Measurements from ENCODE around the gene TSPAN16. TPM values are rescaled to one million over a fixed set of nuclear protein-coding genes. Genes with fewer than 3 reads are reported as not detected.

TSPAN16 gene
- total and polyA plus RNA-seq, 2 experiments from 2014 or later: not detected

- no peaks in the 10 kb centered on the region for H3K9me2 ChIP-seq (ENCODE audit: insufficient read depth)
- H3K36me3 ChIP-seq (ENCODE audit: insufficient read depth): no peaks in the 10 kb centered on the region
- H3K4me1 Mint-ChIP-seq: no peaks in the 10 kb centered on the region
- no peak overlapping the region for H3K27ac Mint-ChIP-seq
- H3K4me2 ChIP-seq: no peak overlapping the region
- no peaks in the 10 kb centered on the region for H4K20me1 ChIP-seq (replicated peaks; ENCODE audit: insufficient read depth)
- no peak for DNase-seq (ENCODE audit: low spot score)
- no peak for ATAC-seq
- H3K4me1 ChIP-seq (ENCODE audit: insufficient read depth): 0 out of 2 replicates have a peak, but pooled peaks cover 3% of the 10 kb centered on the region
- H3K4me3 ChIP-seq: no peak overlapping the region
- no peak overlapping the region for H3K27ac ChIP-seq (ENCODE audit: low read depth)
- H3K4me3 Mint-ChIP-seq: no peak overlapping the region
- H3K27me3 Mint-ChIP-seq (ENCODE audit: insufficient read depth, low read depth, poor library complexity): peaks cover 5% of the 10 kb centered on the region
- no peaks in the 10 kb centered on the region for H3K27me3 ChIP-seq (ENCODE audit: insufficient read depth)
- TF ChIP-seq EZH2phosphoT487 (IDR thresholded peaks at IDR 0.05; ENCODE audit: unreplicated experiment): no peak
- no peaks in the 10 kb centered on the region for H3K79me2 ChIP-seq (replicated peaks; ENCODE audit: insufficient read depth)
- H3K9me3 Mint-ChIP-seq: no peaks in the 10 kb centered on the region; the same call in 2 of the 3 replicates
- H3F3A ChIP-seq (replicated peaks; ENCODE audit: low read depth): no peaks in the 10 kb centered on the region
- no peaks in the 10 kb centered on the region for H3K36me3 Mint-ChIP-seq (ENCODE audit: low read depth)
- no peak overlapping the region for H2AFZ ChIP-seq
Measured at GRCh38 chr19:11286312-11286974, 9.5 kb upstream of the TSPAN16 start.

- 0 out of 2 replicates have a peak overlapping the region, but pooled peaks have one; percentile 47 for H2AFZ ChIP-seq
- ATAC-seq: no peak; the same call in 2 of the 3 replicates
- no peaks in the 10 kb centered on the region; the same call in 2 of the 3 replicates for H3K9me3 Mint-ChIP-seq
Measured at GRCh38 chr19:11288349-11288748, 7.6 kb upstream of the TSPAN16 start.

GRCh38 chr19:11290256-11290655, 5.7 kb upstream of the TSPAN16 start:
- Histone ChIP-seq H2AFZ (no peak overlapping the region), H3K27me3 (ENCODE audit: insufficient read depth) (no peaks in the 10 kb centered on the region), H4K20me1 (replicated peaks; ENCODE audit: insufficient read depth) (no peaks in the 10 kb centered on the region), H3K4me3 (no peak overlapping the region), H3F3A (replicated peaks; ENCODE audit: low read depth) (no peaks in the 10 kb centered on the region), H3K27ac (ENCODE audit: low read depth) (no peak overlapping the region), H3K9me2 (ENCODE audit: insufficient read depth) (no peaks in the 10 kb centered on the region), H3K4me1 (ENCODE audit: insufficient read depth) (peaks cover 6% of the 10 kb centered on the region), H3K79me2 (replicated peaks; ENCODE audit: insufficient read depth) (no peaks in the 10 kb centered on the region), H3K36me3 (ENCODE audit: insufficient read depth) (no peaks in the 10 kb centered on the region), H3K4me2 (no peak overlapping the region)
- H3K27me3 Mint-ChIP-seq (ENCODE audit: insufficient read depth, low read depth, poor library complexity): peaks cover 9% of the 10 kb centered on the region
- H3K27ac Mint-ChIP-seq: no peak overlapping the region
- no peak overlapping the region for H3K4me3 Mint-ChIP-seq
- H3K4me1 Mint-ChIP-seq: peaks cover 4% of the 10 kb centered on the region; the same call in 2 of the 3 replicates
- DNase-seq (ENCODE audit: low spot score) (no peak), ATAC-seq (no peak)
- no peaks in the 10 kb centered on the region; the same call in 2 of the 3 replicates for H3K9me3 Mint-ChIP-seq
- no peaks in the 10 kb centered on the region for H3K36me3 Mint-ChIP-seq (ENCODE audit: low read depth)
- TF ChIP-seq JUNB (IDR thresholded peaks at IDR 0.05; ENCODE audit: unreplicated experiment): no peak
- TF ChIP-seq REST (IDR thresholded peaks at IDR 0.05; ENCODE audit: unreplicated experiment): no peak
- TF ChIP-seq NANOG (IDR thresholded peaks at IDR 0.05; ENCODE audit: borderline replicate concordance): no peak
- no peak for TF ChIP-seq STAT1 (IDR thresholded peaks at IDR 0.05; ENCODE audit: unreplicated experiment)
- no peak for TF ChIP-seq ETS1 (IDR thresholded peaks at IDR 0.05)
- no peak for TF ChIP-seq EZH2 (IDR thresholded peaks at IDR 0.05; ENCODE audit: low read depth, unreplicated experiment)
- TF ChIP-seq CREB1 (CRISPR knock-in tag; IDR thresholded peaks at IDR 0.05; ENCODE audit: low read depth): no peak

More at GRCh38 chr19:11288349-11288748, 7.6 kb upstream of the TSPAN16 start:
- H3K36me3 Mint-ChIP-seq (ENCODE audit: low read depth): no peaks in the 10 kb centered on the region
- H3K79me2 ChIP-seq (replicated peaks; ENCODE audit: insufficient read depth): no peaks in the 10 kb centered on the region
- no peak overlapping the region for H3K27ac ChIP-seq (ENCODE audit: low read depth)
- no peaks in the 10 kb centered on the region for H4K20me1 ChIP-seq (replicated peaks; ENCODE audit: insufficient read depth)
- H3K27ac Mint-ChIP-seq: no peak overlapping the region
- peak; percentile 38 to 52 for TF ChIP-seq CTCF (conservative IDR thresholded peaks at IDR 0.05; ENCODE audit: low read depth in 2 of 2)
- TF ChIP-seq ZNF114 (CRISPR knock-in tag; IDR thresholded peaks at IDR 0.05): no peak
- TF ChIP-seq CREB1 (CRISPR knock-in tag; IDR thresholded peaks at IDR 0.05; ENCODE audit: low read depth): no peak
- H3K4me1 ChIP-seq (ENCODE audit: insufficient read depth): 0 out of 2 replicates have a peak, but pooled peaks cover 3% of the 10 kb centered on the region
- no peaks in the 10 kb centered on the region for H3K36me3 ChIP-seq (ENCODE audit: insufficient read depth)
- H3F3A ChIP-seq (replicated peaks; ENCODE audit: low read depth): no peaks in the 10 kb centered on the region
- no peaks in the 10 kb centered on the region for H3K9me2 ChIP-seq (ENCODE audit: insufficient read depth)
- H3K4me2 ChIP-seq: no peak overlapping the region
- no peaks in the 10 kb centered on the region for H3K4me1 Mint-ChIP-seq
- H3K27me3 ChIP-seq (ENCODE audit: insufficient read depth): no peaks in the 10 kb centered on the region
- H3K27me3 Mint-ChIP-seq (ENCODE audit: insufficient read depth, low read depth, poor library complexity): peaks cover 8% of the 10 kb centered on the region
- H3K4me3 Mint-ChIP-seq: no peak overlapping the region
- H3K4me3 ChIP-seq: no peak overlapping the region
- DNase-seq (ENCODE audit: low spot score): peak; percentile 44
